ENCODE data around the gene CLEC19A.

Gene CLEC19A

DNA sequence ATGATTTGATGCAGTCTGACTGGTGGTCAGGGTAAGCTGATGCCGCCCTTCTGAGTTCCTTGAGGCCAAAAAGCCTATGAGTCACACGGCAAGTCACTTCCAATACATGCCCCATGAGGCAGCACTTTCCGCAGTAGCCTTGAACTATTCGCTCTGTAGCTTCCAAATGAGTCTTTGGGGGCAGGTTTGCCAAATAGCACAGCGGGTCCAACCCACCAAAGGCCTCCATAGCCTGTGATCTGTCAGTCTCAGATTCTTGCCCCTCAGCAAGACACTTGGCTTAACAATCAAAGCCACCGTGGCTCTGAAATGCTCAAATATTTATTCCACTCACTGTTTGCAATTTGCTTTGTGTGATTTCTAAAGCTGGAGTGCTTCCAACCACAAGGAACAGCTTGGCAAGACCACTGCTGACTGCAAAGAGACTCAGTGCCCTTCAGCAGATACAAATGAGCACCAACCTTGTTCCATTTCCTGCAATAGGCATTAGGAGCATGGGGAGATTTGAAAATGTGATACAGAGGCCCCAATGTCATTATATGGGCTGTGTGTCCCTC, 45.4 kb downstream of the CLEC19A start:
- DNase-seq = no peak

DNA sequence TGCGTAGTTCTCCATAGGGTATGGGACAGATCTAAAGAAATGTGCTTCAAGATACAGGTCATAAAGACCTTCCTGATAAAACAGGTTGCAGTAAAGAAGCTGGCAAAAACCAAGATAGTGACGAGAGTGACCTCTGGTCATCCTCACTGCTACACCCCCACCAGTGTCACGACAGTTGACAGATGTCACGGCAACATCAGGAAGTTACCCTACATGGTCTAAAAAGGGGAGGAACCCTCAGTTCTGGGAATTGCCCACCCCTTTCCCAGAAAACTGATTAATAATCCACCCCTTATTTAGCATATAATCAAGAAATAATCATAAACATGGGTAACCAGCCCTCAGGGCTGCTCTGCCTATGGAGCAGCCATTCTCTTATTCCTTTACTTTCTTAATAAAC, 46.3 kb downstream of the CLEC19A start:
- DNase-seq = no peak

GRCh38 chr16:19338335-19338734, 52.8 kb downstream of the CLEC19A start:
- no peak for DNase-seq

GRCh38 chr16:19344224-19344801, 58.8 kb downstream of the CLEC19A start:
- DNase-seq = no peak

DNA sequence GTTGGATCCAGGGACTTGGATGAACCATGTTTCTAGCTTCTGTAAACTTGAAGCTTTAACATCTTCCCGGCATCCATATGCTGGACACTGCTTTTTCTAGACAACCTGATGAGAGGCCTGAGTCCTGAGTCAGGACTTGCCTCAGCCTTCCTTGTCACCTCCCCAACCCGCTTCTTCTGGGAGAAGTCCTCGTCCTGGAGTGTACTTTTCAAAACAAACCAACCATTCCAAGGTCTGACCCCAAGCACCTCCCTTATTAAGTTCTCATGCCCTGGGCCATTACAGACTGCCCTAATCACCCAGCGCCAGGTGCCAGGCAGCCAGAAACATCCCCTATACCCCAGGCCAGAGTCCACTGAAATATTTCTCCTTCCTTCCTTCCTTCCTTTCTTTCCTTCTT, 59.4 kb downstream of the CLEC19A start:
- no peak for DNase-seq

- no peak for DNase-seq
Observed at GRCh38 chr16:19346335-19346922, 60.9 kb downstream of the CLEC19A start.

DNA sequence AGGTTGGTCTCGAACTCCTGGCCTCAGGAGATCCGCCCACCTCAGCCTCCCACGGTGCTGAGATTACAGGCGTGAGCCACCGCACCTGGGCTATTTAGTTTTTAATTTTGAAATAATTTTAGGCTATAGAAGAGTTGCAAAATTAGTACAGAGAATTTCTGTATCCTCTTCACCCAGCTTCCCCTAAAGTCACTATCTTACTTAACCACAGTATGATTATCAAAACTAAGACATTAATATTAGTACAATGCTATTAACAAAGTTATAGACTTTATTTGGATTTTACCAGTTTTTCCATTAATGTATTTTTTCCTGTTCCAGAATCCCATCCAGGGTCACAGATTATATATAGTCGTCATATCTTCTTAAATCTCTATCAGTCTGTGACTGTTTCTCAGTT, 62.6 kb downstream of the CLEC19A start:
- no peak for DNase-seq

GRCh38 chr16:19348578-19349315, 63.2 kb downstream of the CLEC19A start:
- DNase-seq = no peak

DNA sequence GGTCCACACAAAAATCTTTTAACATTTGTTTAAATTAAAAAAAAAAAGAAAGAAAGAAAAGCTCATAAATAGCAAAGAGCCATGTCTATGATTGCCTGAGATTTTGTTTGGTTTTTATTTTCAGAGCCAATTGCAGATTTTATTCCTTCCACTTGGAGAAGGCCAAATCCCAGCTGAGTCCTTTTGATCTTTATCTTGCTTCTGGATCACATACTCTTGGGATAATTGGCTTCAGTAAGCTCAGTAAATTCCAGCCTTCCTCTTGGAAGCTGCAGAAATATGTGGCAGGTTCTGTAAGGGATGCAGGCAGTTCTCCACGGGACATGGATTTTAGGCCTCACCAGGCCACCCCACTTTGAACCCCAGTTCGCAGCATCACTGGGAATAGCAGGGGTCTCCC, 68.8 kb downstream of the CLEC19A start:
- DNase-seq = no peak

GRCh38 chr16:19356024-19356952, 70.8 kb downstream of the CLEC19A start:
- DNase-seq = no peak

- DNase-seq = no peak
Observed at GRCh38 chr16:19359556-19359955, 74.0 kb downstream of the CLEC19A start.

Measured in cortex of kidney (tissue), 1 donor.